T47D (cell line): ENCODE measurements around the gene TRAF4.

Experiments used
- DNase-seq, 2 experiments: peaks; one replicate each; pipeline versions ENCODE4 v3.0.0 to v3.0.0-alpha.2; 2011 to 2012; ENCODE audit warnings: low read depth in 1 of 2, low spot score in 1 of 2
- JUND ChIP-seq: IDR thresholded peaks from 2 replicates; pipeline ENCODE4 v1.6.1; 2012; ENCODE audit warnings: low read depth
- in situ Hi-C: cut with HindIII; loops from 2 replicates; pipeline ENCODE4 v1.10.0; 2016; ENCODE audit warnings: low sequenced_read_pairs, low pct_unique_long_range_greater_than_20kb

The TRAF4 gene

GRCh38 chr17:28743243-28744103 lies at the start of gene TRAF4:
Gene TRAF4 (plus strand): TSS chr17:28744011. CDS start chr17:28744113, 102 bp downstream.
- no peak; the same call in 1 of the 2 replicates for TF ChIP-seq JUND
- in situ Hi-C loops = no loop called here
- DNase-seq = peak; percentile 88 to 98

GRCh38 chr17:28698253-28698941 lies 45.4 kb upstream of the TRAF4 start:
- DNase-seq = no peak
- TF ChIP-seq JUND = no peak
- in situ Hi-C loops = no loop called here

- no peak for DNase-seq
- no peak for TF ChIP-seq JUND
- in situ Hi-C loops = no loop called here
These were observed 43.5 kb upstream of the TRAF4 start for GRCh38 chr17:28700278-28700677.

- in situ Hi-C loops = no loop called here
- no peak for DNase-seq
- no peak for TF ChIP-seq JUND
These were observed 42.9 kb upstream of the TRAF4 start for GRCh38 chr17:28700830-28701492.

- in situ Hi-C loops = no loop called here
- no peak for TF ChIP-seq JUND
- no peak for DNase-seq
These were observed 41.6 kb upstream of the TRAF4 start for GRCh38 chr17:28702026-28702751.

GRCh38 chr17:28702752-28703150 lies 41.1 kb upstream of the TRAF4 start:
- in situ Hi-C loops = no loop called here
- DNase-seq = no peak
- TF ChIP-seq JUND = no peak

- no peak for DNase-seq
- in situ Hi-C loops = no loop called here
- TF ChIP-seq JUND = no peak
These were observed 40.1 kb upstream of the TRAF4 start for GRCh38 chr17:28703552-28704218.

- in situ Hi-C loops = no loop called here
- DNase-seq = no peak
- TF ChIP-seq JUND = no peak
These were observed 39.5 kb upstream of the TRAF4 start for GRCh38 chr17:28704219-28704858.

GRCh38 chr17:28705074-28705659 lies 38.6 kb upstream of the TRAF4 start:
- no peak for TF ChIP-seq JUND
- in situ Hi-C loops = no loop called here
- no peak for DNase-seq

GRCh38 chr17:28705728-28706334 lies 38.0 kb upstream of the TRAF4 start:
- no peak for DNase-seq
- in situ Hi-C loops = no loop called here
- no peak for TF ChIP-seq JUND
